Measurements from ENCODE around the gene ATP10B.

DNA sequence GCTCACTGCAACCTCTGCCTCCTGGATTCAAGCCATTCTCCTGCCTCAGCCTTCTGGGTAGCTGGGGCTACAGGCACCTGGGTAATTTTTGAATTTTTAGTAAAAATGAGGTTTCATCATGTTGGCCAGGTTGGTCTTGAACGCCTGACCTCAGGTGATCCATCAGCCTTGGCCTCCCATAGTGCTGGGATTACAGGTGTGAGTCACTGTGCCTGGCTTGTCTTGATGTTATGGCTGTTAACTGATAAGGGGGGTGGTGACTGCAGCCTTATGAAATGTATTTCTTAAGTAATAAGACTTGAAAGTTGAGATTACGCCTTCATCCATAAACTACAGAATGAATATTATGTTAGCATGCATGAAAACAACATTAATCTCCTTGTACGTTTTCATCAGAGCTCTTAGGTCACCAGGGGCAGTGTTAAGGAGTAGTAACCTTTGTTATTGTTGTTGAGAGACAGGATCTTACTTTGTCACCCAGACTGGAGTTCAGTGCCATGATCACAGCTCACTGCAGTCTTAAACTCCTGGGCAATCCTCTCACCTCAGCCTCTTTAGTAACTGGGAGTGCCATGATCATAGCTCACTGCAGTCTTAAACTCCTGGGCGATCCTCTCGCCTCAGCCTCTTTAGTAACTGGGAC is 148.3 kb downstream of the ATP10B start:
- no peak for TF ChIP-seq ZNF184 (tag by site-specific recombination; IDR thresholded peaks at IDR 0.05)
- TF ChIP-seq ZNF585B (tag by site-specific recombination; IDR thresholded peaks at IDR 0.05): no peak
- TF ChIP-seq ZBTB1 (tag by site-specific recombination; IDR thresholded peaks at IDR 0.05): no peak
- TF ChIP-seq, protein P1, sequence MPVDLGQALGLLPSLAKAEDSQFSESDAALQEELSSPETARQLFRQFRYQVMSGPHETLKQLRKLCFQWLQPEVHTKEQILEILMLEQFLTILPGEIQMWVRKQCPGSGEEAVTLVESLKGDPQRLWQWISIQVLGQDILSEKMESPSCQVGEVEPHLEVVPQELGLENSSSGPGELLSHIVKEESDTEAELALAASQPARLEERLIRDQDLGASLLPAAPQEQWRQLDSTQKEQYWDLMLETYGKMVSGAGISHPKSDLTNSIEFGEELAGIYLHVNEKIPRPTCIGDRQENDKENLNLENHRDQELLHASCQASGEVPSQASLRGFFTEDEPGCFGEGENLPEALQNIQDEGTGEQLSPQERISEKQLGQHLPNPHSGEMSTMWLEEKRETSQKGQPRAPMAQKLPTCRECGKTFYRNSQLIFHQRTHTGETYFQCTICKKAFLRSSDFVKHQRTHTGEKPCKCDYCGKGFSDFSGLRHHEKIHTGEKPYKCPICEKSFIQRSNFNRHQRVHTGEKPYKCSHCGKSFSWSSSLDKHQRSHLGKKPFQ (tag by site-specific recombination; IDR thresholded peaks at IDR 0.05): no peak
- TF ChIP-seq SALL2 (tag by site-specific recombination; IDR thresholded peaks at IDR 0.05; ENCODE audit: borderline replicate concordance): no peak
- TF ChIP-seq, protein P2, sequence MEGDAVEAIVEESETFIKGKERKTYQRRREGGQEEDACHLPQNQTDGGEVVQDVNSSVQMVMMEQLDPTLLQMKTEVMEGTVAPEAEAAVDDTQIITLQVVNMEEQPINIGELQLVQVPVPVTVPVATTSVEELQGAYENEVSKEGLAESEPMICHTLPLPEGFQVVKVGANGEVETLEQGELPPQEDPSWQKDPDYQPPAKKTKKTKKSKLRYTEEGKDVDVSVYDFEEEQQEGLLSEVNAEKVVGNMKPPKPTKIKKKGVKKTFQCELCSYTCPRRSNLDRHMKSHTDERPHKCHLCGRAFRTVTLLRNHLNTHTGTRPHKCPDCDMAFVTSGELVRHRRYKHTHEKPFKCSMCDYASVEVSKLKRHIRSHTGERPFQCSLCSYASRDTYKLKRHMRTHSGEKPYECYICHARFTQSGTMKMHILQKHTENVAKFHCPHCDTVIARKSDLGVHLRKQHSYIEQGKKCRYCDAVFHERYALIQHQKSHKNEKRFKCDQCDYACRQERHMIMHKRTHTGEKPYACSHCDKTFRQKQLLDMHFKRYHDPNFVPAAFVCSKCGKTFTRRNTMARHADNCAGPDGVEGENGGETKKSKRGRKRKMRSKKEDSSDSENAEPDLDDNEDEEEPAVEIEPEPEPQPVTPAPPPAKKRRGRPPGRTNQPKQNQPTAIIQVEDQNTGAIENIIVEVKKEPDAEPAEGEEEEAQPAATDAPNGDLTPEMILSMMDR (tag by site-specific recombination; IDR thresholded peaks at IDR 0.05): no peak
- TF ChIP-seq ZNF426 (tag by site-specific recombination; IDR thresholded peaks at IDR 0.05): no peak
- TF ChIP-seq ZNF76 (tag by site-specific recombination; IDR thresholded peaks at IDR 0.05; ENCODE audit: borderline replicate concordance, low read depth): no peak
- TF ChIP-seq ZNF274 (IDR thresholded peaks at IDR 0.05; ENCODE audit: low read length): no peak
- TF ChIP-seq ZNF274 (tag by site-specific recombination; IDR thresholded peaks at IDR 0.05; ENCODE audit: borderline replicate concordance): no peak
- TF ChIP-seq ZNF473 (tag by site-specific recombination; IDR thresholded peaks at IDR 0.05): no peak

Measured in HEK293 (cell line).